Ascending aorta (tissue), 2 donors: ENCODE data around the gene APBA2. TPM values are rescaled to one million over a fixed set of nuclear protein-coding genes. Genes with fewer than 3 reads are reported as not detected.

ENCODE experiments used
- DNase-seq, 2 donors: peaks; one replicate each; pipeline ENCODE4 v3.0.0-alpha.2; 2019; ENCODE audit warnings: low spot score in 2 of 2
- H3K27ac ChIP-seq, 2 donors: fragments of 200-600 bp; sonication (generic); one replicate each; pipeline ENCODE4 v1.5.1; 2016 to 2017; ENCODE audit warnings: mild to moderate bottlenecking in 1 of 2
- H3K27me3 ChIP-seq: fragments of 200-600 bp; sonication (generic); one replicate; pipeline ENCODE4 v1.5.1; 2017
- H3K36me3 ChIP-seq, 2 donors: fragments of 200-600 bp; sonication (generic); one replicate each; pipeline ENCODE4 v1.5.1; 2016
- H3K4me1 ChIP-seq, 2 donors: fragments of 200-600 bp; sonication (generic); one replicate each; pipeline ENCODE4 v1.5.1; 2016 to 2017; ENCODE audit warnings: mild to moderate bottlenecking in 1 of 2
- H3K4me3 ChIP-seq, 2 donors: fragments of 200-600 bp; sonication (generic); one replicate each; pipeline ENCODE4 v1.5.1; 2016 to 2017; ENCODE audit warnings: mild to moderate bottlenecking in 1 of 2
- H3K9me3 ChIP-seq, 2 donors: fragments of 200-600 bp; sonication (generic); one replicate each; pipeline ENCODE4 v1.5.1; 2016
- CTCF ChIP-seq, 3 experiments: fragments of 200-600 bp in 2 of 3; fragments of 450-650 bp in 1 of 3; sonication (generic) in 2 of 3; IDR thresholded peaks; one replicate each; pipeline ENCODE4 v1.5.1; 2016 to 2019; ENCODE audit warnings: antibody characterized with exemption in 3 of 3, mild to moderate bottlenecking in 1 of 3, moderate library complexity in 1 of 3
- intact Hi-C: fragments of 100-400 bp; cut with DNase I; formaldehyde crosslinking; loops from one replicate; pipeline ENCODE4 v1.15.1; 2023
- total RNA-seq: library from RNA; depleted of rRNA; stranded (reverse); fragments of >200 nt; gene quantifications from one replicate; pipeline ENCODE4 v1.1.0, GENCODE V29; 2016

Gene APBA2
- total RNA-seq, 1 donor from 2014 or later = 2.4 TPM

DNA sequence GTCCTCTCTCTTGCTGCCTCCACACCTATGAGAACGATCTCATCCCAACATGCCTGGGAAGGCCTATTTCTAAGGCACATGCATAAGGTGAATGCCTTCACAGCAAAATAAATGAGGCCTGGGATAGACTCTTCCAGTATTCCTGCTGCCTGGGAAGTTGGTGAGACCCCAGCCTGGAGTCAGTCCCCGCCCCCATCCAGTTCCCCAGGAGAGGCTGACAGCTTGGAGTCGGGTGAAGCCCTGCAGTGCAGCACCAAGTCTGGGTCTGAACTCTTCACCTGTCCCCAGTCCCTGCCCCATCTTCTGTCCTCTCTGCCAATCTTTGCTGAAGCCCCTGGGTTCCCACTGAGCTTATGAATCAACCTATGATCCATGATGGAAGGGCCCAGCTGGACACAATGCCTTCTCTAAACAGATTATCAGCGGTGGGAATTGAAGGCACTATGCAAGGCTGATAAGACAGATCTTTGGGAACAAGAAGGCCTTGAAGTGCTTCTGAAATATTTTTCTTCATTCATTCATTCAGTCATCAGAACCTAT is 10.2 kb upstream of the APBA2 start:
- H3K9me3 ChIP-seq = no peaks in the 10 kb centered on the region
- H3K36me3 ChIP-seq = no peaks in the 10 kb centered on the region
- no peak overlapping the region for H3K4me3 ChIP-seq
- H3K27ac ChIP-seq = no peak overlapping the region
- intact Hi-C loops = no loop called here
- no peaks in the 10 kb centered on the region for H3K27me3 ChIP-seq
- no peak for TF ChIP-seq CTCF (IDR thresholded peaks at IDR 0.05)
- H3K4me1 ChIP-seq = no peaks in the 10 kb centered on the region
- no peak for DNase-seq

- Histone ChIP-seq H3K4me1 (no peaks in the 10 kb centered on the region), H3K27ac (no peak overlapping the region), H3K27me3 (no peaks in the 10 kb centered on the region), H3K9me3 (no peaks in the 10 kb centered on the region), H3K4me3 (no peak overlapping the region), H3K36me3 (no peaks in the 10 kb centered on the region)
- intact Hi-C loops = no loop called here
- TF ChIP-seq CTCF (IDR thresholded peaks at IDR 0.05) = no peak
- DNase-seq = no peak
Measured at GRCh38 chr15:28876131-28876844, 9.5 kb upstream of the APBA2 start.

DNA sequence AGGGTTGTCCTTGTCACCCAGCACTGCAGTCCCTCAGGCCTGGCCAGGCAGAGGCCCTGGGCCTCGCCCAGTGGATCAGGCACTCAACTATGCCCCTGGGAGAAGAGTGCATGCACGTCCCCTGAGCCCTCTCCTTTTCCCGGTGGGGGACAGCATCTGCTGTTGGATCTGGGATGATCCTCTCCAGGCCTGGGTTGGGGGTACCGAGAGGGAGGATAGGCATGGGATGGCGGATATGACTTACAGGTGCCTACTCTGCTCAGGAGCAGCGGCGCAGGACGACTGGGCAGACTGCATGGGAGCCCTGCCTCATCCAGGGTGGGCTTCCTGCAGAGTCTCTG is 9.0 kb upstream of the APBA2 start:
- H3K27me3 ChIP-seq = no peaks in the 10 kb centered on the region
- intact Hi-C loops = no loop called here
- TF ChIP-seq CTCF (IDR thresholded peaks at IDR 0.05) = no peak
- H3K36me3 ChIP-seq = no peaks in the 10 kb centered on the region
- no peak overlapping the region for H3K4me3 ChIP-seq
- H3K4me1 ChIP-seq = no peaks in the 10 kb centered on the region
- H3K27ac ChIP-seq = no peak overlapping the region
- H3K9me3 ChIP-seq = no peaks in the 10 kb centered on the region
- DNase-seq = no peak

- Histone ChIP-seq H3K4me1 (no peaks in the 10 kb centered on the region), H3K27me3 (no peaks in the 10 kb centered on the region), H3K36me3 (no peaks in the 10 kb centered on the region), H3K4me3 (no peak overlapping the region), H3K9me3 (no peaks in the 10 kb centered on the region), H3K27ac (no peak overlapping the region)
- intact Hi-C loops = no loop called here
- DNase-seq = no peak
- TF ChIP-seq CTCF (IDR thresholded peaks at IDR 0.05) = no peak
Measured at GRCh38 chr15:28878209-28878608, 7.6 kb upstream of the APBA2 start.

- H3K36me3 ChIP-seq = no peaks in the 10 kb centered on the region
- no peak for DNase-seq
- no peak overlapping the region for H3K4me3 ChIP-seq
- intact Hi-C loops = no loop called here
- no peak overlapping the region for H3K27ac ChIP-seq
- TF ChIP-seq CTCF (IDR thresholded peaks at IDR 0.05) = no peak
- H3K4me1 ChIP-seq = no peaks in the 10 kb centered on the region
- H3K9me3 ChIP-seq = no peaks in the 10 kb centered on the region
- H3K27me3 ChIP-seq = no peaks in the 10 kb centered on the region
Measured at GRCh38 chr15:28879551-28879950, 6.2 kb upstream of the APBA2 start.
